ENCODE results near the gene NR2C2. TPM values are rescaled to one million over a fixed set of nuclear protein-coding genes. Genes with fewer than 3 reads are reported as not detected.

The NR2C2 gene
- total and polyA plus RNA-seq, 4 donors, result 3.3 to 21.8 (median 14.5) TPM

GRCh38 chr3:14984581-14985113 lies 37.3 kb downstream of the NR2C2 start:
- peaks cover 0 to under 1% (median 0%) of the 10 kb centered on the region in 4 donors for H3K4me1 ChIP-seq (ENCODE audit: control insufficient read depth in 4 of 4, insufficient read depth in 4 of 4, low read length in 3 of 4)
- no peak overlapping the region for H3K27ac ChIP-seq (ENCODE audit: low read depth in 1 of 2, low read length in 2 of 2)
- no peak overlapping the region for H3K4me3 ChIP-seq (ENCODE audit: low read depth in 1 of 3, low read length in 3 of 3)
- H3K9ac ChIP-seq (ENCODE audit: low read depth in 1 of 2, low read length in 2 of 2), result no peak overlapping the region
- DNase-seq (ENCODE audit: low spot score), result no peak
- WGBS, result 99% methylated on average over 3 of the region's 3 CpGs
- no peaks in the 10 kb centered on the region for H3K27me3 ChIP-seq (ENCODE audit: control insufficient read depth in 4 of 4, insufficient read depth in 4 of 4, low read length in 3 of 4)
- H3K36me3 ChIP-seq (ENCODE audit: control insufficient read depth in 4 of 4, insufficient read depth in 3 of 4, low read depth in 1 of 4, low read length in 3 of 4), result no peaks in the 10 kb centered on the region
- no peak for TF ChIP-seq TAF1 (conservative IDR thresholded peaks at IDR 0.05)
- TF ChIP-seq FOXA2 (IDR thresholded peaks at IDR 0.05), result no peak
- TF ChIP-seq CTCF (IDR thresholded peaks at IDR 0.05; ENCODE audit: low read depth, low read length, missing input control), result no peak
- TF ChIP-seq HNF4A (conservative IDR thresholded peaks at IDR 0.05), result no peak
- TF ChIP-seq RAD21 (IDR thresholded peaks at IDR 0.05), result no peak
- no peak for TF ChIP-seq GABPA (IDR thresholded peaks at IDR 0.05 in 1 of 2, conservative IDR thresholded peaks at IDR 0.05 in 1 of 2)
- no peak for TF ChIP-seq ATF3 (IDR thresholded peaks at IDR 0.05)
- no peak for TF ChIP-seq HNF4G (IDR thresholded peaks at IDR 0.05)
- TF ChIP-seq FOXA1 (IDR thresholded peaks at IDR 0.05), result no peak
- no peak for TF ChIP-seq REST (IDR thresholded peaks at IDR 0.05)
- TF ChIP-seq ZBTB33 (IDR thresholded peaks at IDR 0.05), result no peak
- no peak for TF ChIP-seq EGR1 (IDR thresholded peaks at IDR 0.05; ENCODE audit: low read depth in 2 of 2)
- no peak for TF ChIP-seq RXRA (IDR thresholded peaks at IDR 0.05)
- no peak for TF ChIP-seq MAX (IDR thresholded peaks at IDR 0.05)
- no peaks in the 10 kb centered on the region for H3K9me3 ChIP-seq (ENCODE audit: control insufficient read depth in 4 of 4, low read length in 3 of 4)

- H3K36me3 ChIP-seq (ENCODE audit: control insufficient read depth in 4 of 4, insufficient read depth in 3 of 4, low read depth in 1 of 4, low read length in 3 of 4), result no peaks in the 10 kb centered on the region
- H3K27ac ChIP-seq (ENCODE audit: low read depth in 1 of 2, low read length in 2 of 2), result no peak overlapping the region
- no peak for DNase-seq (ENCODE audit: low spot score)
- peaks cover 0 to 17% (median 11%) of the 10 kb centered on the region in 4 donors for H3K4me1 ChIP-seq (ENCODE audit: control insufficient read depth in 4 of 4, insufficient read depth in 4 of 4, low read length in 3 of 4)
- WGBS, result 96% methylated on average over 3 of the region's 3 CpGs
- no peak overlapping the region for H3K4me3 ChIP-seq (ENCODE audit: low read depth in 1 of 3, low read length in 3 of 3)
- no peak for TF ChIP-seq CTCF (IDR thresholded peaks at IDR 0.05; ENCODE audit: low read depth, low read length, missing input control)
- TF ChIP-seq SP1 (IDR thresholded peaks at IDR 0.05), result no peak
- no peak for TF ChIP-seq HNF4A (conservative IDR thresholded peaks at IDR 0.05)
- TF ChIP-seq MAX (IDR thresholded peaks at IDR 0.05), result no peak
- no peak for TF ChIP-seq RAD21 (IDR thresholded peaks at IDR 0.05)
- TF ChIP-seq YY1 (IDR thresholded peaks at IDR 0.05), result no peak
- TF ChIP-seq FOXA1 (IDR thresholded peaks at IDR 0.05), result no peak
- H3K9ac ChIP-seq (ENCODE audit: low read depth in 1 of 2, low read length in 2 of 2), result no peak overlapping the region
- H3K27me3 ChIP-seq (ENCODE audit: control insufficient read depth in 4 of 4, insufficient read depth in 4 of 4, low read length in 3 of 4), result no peaks in the 10 kb centered on the region
- no peaks in the 10 kb centered on the region for H3K9me3 ChIP-seq (ENCODE audit: control insufficient read depth in 4 of 4, low read length in 3 of 4)
Measured at GRCh38 chr3:14988988-14989394, 41.6 kb downstream of the NR2C2 start.
